ENCODE results near the gene BOC. TPM values are rescaled to one million over a fixed set of nuclear protein-coding genes. Genes with fewer than 3 reads are reported as not detected.

Gene BOC
- total and polyA plus RNA-seq, 2 of the 4 experiments (the other 2 are of a cell fraction): 6.8 to 15.2 TPM

GRCh38 chr3:113214917-113215595 lies 3.7 kb downstream of the BOC start:
- Histone ChIP-seq H3K9me3 (ENCODE audit: control insufficient read depth, insufficient read depth, low read length) (no peaks in the 10 kb centered on the region), H2BK5ac (ENCODE audit: low read depth, low read length, poor library complexity, severe bottlenecking) (peak overlapping the region; percentile 14), H3K4me2 (ENCODE audit: low read depth, low read length) (no peak overlapping the region), H3K4me1 (ENCODE audit: control insufficient read depth, insufficient read depth, low read length) (peaks cover 16% of the 10 kb centered on the region), H4K8ac (ENCODE audit: low read depth in 2 of 2, low read length in 2 of 2) (peak overlapping the region in 1 of 2 experiments; percentile 61; a peak in 1 of 4 replicates), H3K18ac (ENCODE audit: low read depth, low read length) (peak overlapping the region; percentile 71), H2BK15ac (ENCODE audit: low read depth, low read length) (peak overlapping the region; percentile 16; the same call in 1 of the 3 replicates), H3K36me3 (ENCODE audit: control insufficient read depth, insufficient read depth, low read length) (peaks cover 19% of the 10 kb centered on the region), H2BK20ac (ENCODE audit: low read depth, low read length) (no peak overlapping the region), H2AK5ac (ENCODE audit: low read depth, low read length) (no peak overlapping the region; the same call in 1 of the 2 replicates), H3K23ac (ENCODE audit: low read depth, low read length) (peak overlapping the region; percentile 58), H2BK120ac (ENCODE audit: low read depth, low read length) (0 out of 2 replicates have a peak overlapping the region, but pooled peaks have one; percentile 3), H3K4me3 (ENCODE audit: insufficient read depth, low read depth, low read length) (no peak overlapping the region), H4K20me1 (ENCODE audit: insufficient read depth, low read length) (no peaks in the 10 kb centered on the region), H3K56ac (ENCODE audit: extremely low read depth, insufficient read depth, low read length) (no peak overlapping the region), H3K27ac (ENCODE audit: insufficient read depth, low read length) (peak overlapping the region; percentile 23; the same call in 1 of the 2 replicates), H2AK9ac (replicated peaks; ENCODE audit: low read depth, low read length, poor library complexity) (no peak overlapping the region), H4K5ac (ENCODE audit: low read depth, low read length) (peak overlapping the region; percentile 7; the same call in 1 of the 2 replicates), H3K79me1 (ENCODE audit: low read depth in 1 of 2, low read length in 2 of 2) (peaks cover 11% of the 10 kb centered on the region in 2 experiments; a peak in 2 of 4 replicates), H3K9ac (ENCODE audit: low read depth, low read length) (no peak overlapping the region), H2AFZ (replicated peaks; ENCODE audit: low read length, poor library complexity) (no peak overlapping the region), H3K27me3 (ENCODE audit: control insufficient read depth, insufficient read depth, low read length) (no peaks in the 10 kb centered on the region; the same call in 1 of the 2 replicates), H3K14ac (replicated peaks; ENCODE audit: low read depth, low read length) (no peak overlapping the region), H4K91ac (ENCODE audit: insufficient read depth, low read depth, low read length) (peak overlapping the region; percentile 12; the same call in 1 of the 2 replicates), H3K9me1 (ENCODE audit: insufficient read depth, low read length) (0 out of 2 replicates have a peak, but pooled peaks cover 2% of the 10 kb centered on the region), H3K4ac (ENCODE audit: low read depth, low read length) (peak overlapping the region; percentile 24; the same call in 1 of the 2 replicates)
- ChIA-PET POLR2A (ENCODE audit: unreplicated experiment) (interaction anchor here (0.6 kb wide), 1 partner anchor 174 kb away, joined by 7 read pairs; no protein-coding TSS in a partner anchor), CTCF (no interaction called here)
- dilution Hi-C loops (cut with HindIII; ENCODE audit: low sequenced_read_pairs, unreplicated experiment): no loop called here
- in situ Hi-C loops (cut with MboI; ENCODE audit: low sequenced_read_pairs): no loop called here
- DNase-seq (peak; percentile 73), ATAC-seq (ENCODE audit: low read depth) (peak; percentile 8)
- intact Hi-C loops (cut with micrococcal nuclease): loop anchor here (5.0 kb wide), 4 partner anchors 48 to 573 kb away; partner anchors contain the start of gene CCDC80
- no TSS peak for BruUV-seq (replicated peaks)
- no CpG with 5 or more reads among the region's 2 CpGs for WGBS, 2 experiments (ENCODE audit: extremely low coverage in 2 of 2, insufficient read length in 1 of 2)
- TF ChIP-seq CEBPB (IDR thresholded peaks at IDR 0.05; ENCODE audit: low read depth, low read length): no peak
- peak; percentile 31; the same call in 1 of the 2 replicates for TF ChIP-seq BHLHE40 (IDR thresholded peaks at IDR 0.05; ENCODE audit: low read depth, low read length)
